ENCODE data around the gene CCND1.
A peak's percentile ranks its signal among the peaks of the same experiment; 100 is the strongest.

Gene CCND1

GRCh38 chr11:69642913-69643632, 2.1 kb downstream of the CCND1 start:
- peak; percentile 61 for TF ChIP-seq CTCF (IDR thresholded peaks at IDR 0.05; ENCODE audit: low read depth, low read length)

GRCh38 chr11:69643646-69644045, 2.7 kb downstream of the CCND1 start:
- peak overlapping the region; percentile 98 for H3K4me3 ChIP-seq (ENCODE audit: low read depth, low read length)
- TF ChIP-seq CTCF (IDR thresholded peaks at IDR 0.05; ENCODE audit: low read depth, low read length) = no peak

More at GRCh38 chr11:69642913-69643632, 2.1 kb downstream of the CCND1 start:
- peak overlapping the region; percentile 98 for H3K4me3 ChIP-seq (ENCODE audit: low read depth, low read length)

GRCh38 chr11:69644071-69644961, 3.4 kb downstream of the CCND1 start:
- peak; percentile 30; the same call in 1 of the 2 replicates for TF ChIP-seq CTCF (IDR thresholded peaks at IDR 0.05; ENCODE audit: low read depth, low read length)
- H3K4me3 ChIP-seq (ENCODE audit: low read depth, low read length) = peak overlapping the region; percentile 98

- no peak for TF ChIP-seq CTCF (IDR thresholded peaks at IDR 0.05; ENCODE audit: low read depth, low read length)
- peak overlapping the region; percentile 98 for H3K4me3 ChIP-seq (ENCODE audit: low read depth, low read length)
Observed at GRCh38 chr11:69644962-69645675, 4.2 kb downstream of the CCND1 start.

- TF ChIP-seq CTCF (IDR thresholded peaks at IDR 0.05; ENCODE audit: low read depth, low read length) = no peak
- H3K4me3 ChIP-seq (ENCODE audit: low read depth, low read length) = peak overlapping the region; percentile 98; the same call in 1 of the 2 replicates
Observed at GRCh38 chr11:69645801-69646492, 5.0 kb downstream of the CCND1 start.

- no peak overlapping the region for H3K4me3 ChIP-seq (ENCODE audit: low read depth, low read length)
- no peak for TF ChIP-seq CTCF (IDR thresholded peaks at IDR 0.05; ENCODE audit: low read depth, low read length)
Observed at GRCh38 chr11:69646493-69647389, 5.8 kb downstream of the CCND1 start.

Measured in WI38 (cell line).